Measurements from ENCODE around the gene MAP2K1.
A peak's percentile ranks its signal among the peaks of the same experiment; 100 is the strongest.

MAP2K1 gene

GRCh38 chr15:66483131-66483566 is 96.4 kb downstream of the MAP2K1 start:
- H3K36me3 ChIP-seq (ENCODE audit: insufficient read depth, low read length), result peaks cover 2% of the 10 kb centered on the region; the same call in 1 of the 2 replicates
- no peaks in the 10 kb centered on the region for H3K9me3 ChIP-seq (ENCODE audit: low read depth, low read length)
- DNase-seq (ENCODE audit: low read depth, low spot score), result no peak
- TF ChIP-seq EZH2 (IDR thresholded peaks at IDR 0.05), result no peak
- no peak for TF ChIP-seq FOXP2 (optimal IDR thresholded peaks at IDR 0.05; ENCODE audit: control extremely low read depth, extremely low read length, insufficient read depth)
- no peak for TF ChIP-seq POLR2AphosphoS5 (IDR thresholded peaks at IDR 0.05; ENCODE audit: borderline replicate concordance, low read depth, low read length)
- H3K4me3 ChIP-seq, result no peak overlapping the region
- no peak overlapping the region for H3K27ac ChIP-seq
- H3K9ac ChIP-seq (ENCODE audit: insufficient read length), result no peak overlapping the region

GRCh38 chr15:66484539-66485112 is 97.9 kb downstream of the MAP2K1 start:
- H3K27ac ChIP-seq, result no peak overlapping the region
- no peaks in the 10 kb centered on the region for H3K9me3 ChIP-seq (ENCODE audit: low read depth, low read length)
- peaks cover 2% of the 10 kb centered on the region; the same call in 1 of the 2 replicates for H3K36me3 ChIP-seq (ENCODE audit: insufficient read depth, low read length)
- no peak for TF ChIP-seq POLR2AphosphoS5 (IDR thresholded peaks at IDR 0.05; ENCODE audit: borderline replicate concordance, low read depth, low read length)
- TF ChIP-seq EZH2 (IDR thresholded peaks at IDR 0.05), result no peak
- TF ChIP-seq FOXP2 (optimal IDR thresholded peaks at IDR 0.05; ENCODE audit: control extremely low read depth, extremely low read length, insufficient read depth), result no peak
- no peak overlapping the region for H3K9ac ChIP-seq (ENCODE audit: insufficient read length)
- no peak for DNase-seq (ENCODE audit: low read depth, low spot score)
- no peak overlapping the region for H3K4me3 ChIP-seq

GRCh38 chr15:66486887-66487286 is 100.2 kb downstream of the MAP2K1 start:
- no peak overlapping the region for H3K4me3 ChIP-seq
- no peak overlapping the region for H3K9ac ChIP-seq (ENCODE audit: insufficient read length)
- H3K9me3 ChIP-seq (ENCODE audit: low read depth, low read length), result no peaks in the 10 kb centered on the region
- DNase-seq (ENCODE audit: low read depth, low spot score), result no peak
- H3K27ac ChIP-seq, result no peak overlapping the region
- H3K36me3 ChIP-seq (ENCODE audit: insufficient read depth, low read length), result peaks cover 14% of the 10 kb centered on the region
- TF ChIP-seq POLR2AphosphoS5 (IDR thresholded peaks at IDR 0.05; ENCODE audit: borderline replicate concordance, low read depth, low read length) (no peak), EZH2 (IDR thresholded peaks at IDR 0.05) (no peak), FOXP2 (optimal IDR thresholded peaks at IDR 0.05; ENCODE audit: control extremely low read depth, extremely low read length, insufficient read depth) (no peak)

GRCh38 chr15:66488525-66488924 is 101.8 kb downstream of the MAP2K1 start:
- TF ChIP-seq POLR2AphosphoS5 (IDR thresholded peaks at IDR 0.05; ENCODE audit: borderline replicate concordance, low read depth, low read length), result no peak
- no peak for DNase-seq (ENCODE audit: low read depth, low spot score)
- Histone ChIP-seq H3K27ac (no peak overlapping the region), H3K9me3 (ENCODE audit: low read depth, low read length) (no peaks in the 10 kb centered on the region), H3K4me3 (no peak overlapping the region), H3K36me3 (ENCODE audit: insufficient read depth, low read length) (peaks cover 25% of the 10 kb centered on the region), H3K9ac (ENCODE audit: insufficient read length) (no peak overlapping the region)

- Histone ChIP-seq H3K36me3 (ENCODE audit: insufficient read depth, low read length) (peaks cover 32% of the 10 kb centered on the region), H3K9me3 (ENCODE audit: low read depth, low read length) (no peaks in the 10 kb centered on the region), H3K4me3 (no peak overlapping the region), H3K27ac (0 out of 2 replicates have a peak overlapping the region, but pooled peaks have one; percentile 29), H3K9ac (ENCODE audit: insufficient read length) (no peak overlapping the region)
- no peak for DNase-seq (ENCODE audit: low read depth, low spot score)
- TF ChIP-seq POLR2AphosphoS5 (IDR thresholded peaks at IDR 0.05; ENCODE audit: borderline replicate concordance, low read depth, low read length), result no peak
- TF ChIP-seq FOXP2 (optimal IDR thresholded peaks at IDR 0.05; ENCODE audit: control extremely low read depth, extremely low read length, insufficient read depth), result no peak
- TF ChIP-seq EZH2 (IDR thresholded peaks at IDR 0.05), result no peak
Observed at GRCh38 chr15:66489179-66489791, 102.6 kb downstream of the MAP2K1 start.

- no peak overlapping the region for H3K9ac ChIP-seq (ENCODE audit: insufficient read length)
- TF ChIP-seq FOXP2 (optimal IDR thresholded peaks at IDR 0.05; ENCODE audit: control extremely low read depth, extremely low read length, insufficient read depth) (no peak), EZH2 (IDR thresholded peaks at IDR 0.05) (no peak), POLR2AphosphoS5 (IDR thresholded peaks at IDR 0.05; ENCODE audit: borderline replicate concordance, low read depth, low read length) (no peak)
- peaks cover 39% of the 10 kb centered on the region for H3K36me3 ChIP-seq (ENCODE audit: insufficient read depth, low read length)
- no peak overlapping the region for H3K27ac ChIP-seq
- DNase-seq (ENCODE audit: low read depth, low spot score), result no peak
- H3K9me3 ChIP-seq (ENCODE audit: low read depth, low read length), result no peaks in the 10 kb centered on the region
- H3K4me3 ChIP-seq, result no peak overlapping the region
Observed at GRCh38 chr15:66491846-66492245, 105.1 kb downstream of the MAP2K1 start.

- H3K27ac ChIP-seq, result no peak overlapping the region
- DNase-seq (ENCODE audit: low read depth, low spot score), result no peak
- no peaks in the 10 kb centered on the region for H3K9me3 ChIP-seq (ENCODE audit: low read depth, low read length)
- peaks cover 54% of the 10 kb centered on the region for H3K36me3 ChIP-seq (ENCODE audit: insufficient read depth, low read length)
- TF ChIP-seq EZH2 (IDR thresholded peaks at IDR 0.05) (no peak), FOXP2 (optimal IDR thresholded peaks at IDR 0.05; ENCODE audit: control extremely low read depth, extremely low read length, insufficient read depth) (no peak), POLR2AphosphoS5 (IDR thresholded peaks at IDR 0.05; ENCODE audit: borderline replicate concordance, low read depth, low read length) (no peak)
- no peak overlapping the region for H3K4me3 ChIP-seq
- no peak overlapping the region for H3K9ac ChIP-seq (ENCODE audit: insufficient read length)
Observed at GRCh38 chr15:66494262-66494661, 107.5 kb downstream of the MAP2K1 start.

- no peak for TF ChIP-seq FOXP2 (optimal IDR thresholded peaks at IDR 0.05; ENCODE audit: control extremely low read depth, extremely low read length, insufficient read depth)
- TF ChIP-seq EZH2 (IDR thresholded peaks at IDR 0.05), result no peak
- no peak for TF ChIP-seq POLR2AphosphoS5 (IDR thresholded peaks at IDR 0.05; ENCODE audit: borderline replicate concordance, low read depth, low read length)
- Histone ChIP-seq H3K9ac (ENCODE audit: insufficient read length) (peak overlapping the region; percentile 94), H3K36me3 (ENCODE audit: insufficient read depth, low read length) (peaks cover 67% of the 10 kb centered on the region), H3K9me3 (ENCODE audit: low read depth, low read length) (no peaks in the 10 kb centered on the region), H3K27ac (peak overlapping the region; percentile 81), H3K4me3 (peak overlapping the region; percentile 92)
- no peak for DNase-seq (ENCODE audit: low read depth, low spot score)
Observed at GRCh38 chr15:66496951-66497501, 110.3 kb downstream of the MAP2K1 start.
